HG03571 (cell line): ENCODE data around the gene NTNG2.
"Not testable (repeated sequence)": the region's sequence is repeated elsewhere in the genome, so short reads cannot be mapped to it uniquely, and the experiment has no call there.

Source experiments
- ATAC-seq: cut with Tn5 transposase; IDR thresholded peaks from one replicate; pipeline ENCODE4 v1.9.1; 2021; ENCODE audit not compliant: unreplicated experiment

The NTNG2 gene, protein sequence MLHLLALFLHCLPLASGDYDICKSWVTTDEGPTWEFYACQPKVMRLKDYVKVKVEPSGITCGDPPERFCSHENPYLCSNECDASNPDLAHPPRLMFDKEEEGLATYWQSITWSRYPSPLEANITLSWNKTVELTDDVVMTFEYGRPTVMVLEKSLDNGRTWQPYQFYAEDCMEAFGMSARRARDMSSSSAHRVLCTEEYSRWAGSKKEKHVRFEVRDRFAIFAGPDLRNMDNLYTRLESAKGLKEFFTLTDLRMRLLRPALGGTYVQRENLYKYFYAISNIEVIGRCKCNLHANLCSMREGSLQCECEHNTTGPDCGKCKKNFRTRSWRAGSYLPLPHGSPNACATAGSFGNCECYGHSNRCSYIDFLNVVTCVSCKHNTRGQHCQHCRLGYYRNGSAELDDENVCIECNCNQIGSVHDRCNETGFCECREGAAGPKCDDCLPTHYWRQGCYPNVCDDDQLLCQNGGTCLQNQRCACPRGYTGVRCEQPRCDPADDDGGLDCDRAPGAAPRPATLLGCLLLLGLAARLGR

DNA sequence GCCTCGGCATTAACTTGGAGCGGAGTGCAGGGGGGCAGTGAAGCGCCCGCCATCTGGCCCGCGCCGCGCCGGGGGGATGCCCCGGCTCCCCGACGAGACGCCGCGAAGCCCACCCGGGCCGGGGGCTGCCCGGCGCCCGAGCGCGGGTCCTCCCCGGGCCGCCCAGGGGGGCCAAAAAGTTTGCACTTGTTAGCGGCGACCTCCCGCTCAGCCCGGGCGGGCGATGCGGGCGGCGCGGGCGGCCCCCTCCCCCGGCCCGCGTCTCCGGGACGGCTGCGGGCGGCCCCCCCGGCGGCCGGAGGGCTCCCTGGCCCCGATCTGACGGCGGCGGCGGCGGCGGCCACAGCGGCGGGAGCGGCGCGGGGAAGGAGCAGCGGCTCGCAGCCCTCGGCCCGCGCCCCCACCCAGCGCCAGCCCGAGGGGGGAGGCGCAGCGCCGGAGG lies at the start of gene NTNG2:
Gene NTNG2 (plus strand): TSS at position 316 of the 442 bp plus-strand sequence. CDS start 4,774 bp downstream, outside the sequence.
- no peak for ATAC-seq

DNA sequence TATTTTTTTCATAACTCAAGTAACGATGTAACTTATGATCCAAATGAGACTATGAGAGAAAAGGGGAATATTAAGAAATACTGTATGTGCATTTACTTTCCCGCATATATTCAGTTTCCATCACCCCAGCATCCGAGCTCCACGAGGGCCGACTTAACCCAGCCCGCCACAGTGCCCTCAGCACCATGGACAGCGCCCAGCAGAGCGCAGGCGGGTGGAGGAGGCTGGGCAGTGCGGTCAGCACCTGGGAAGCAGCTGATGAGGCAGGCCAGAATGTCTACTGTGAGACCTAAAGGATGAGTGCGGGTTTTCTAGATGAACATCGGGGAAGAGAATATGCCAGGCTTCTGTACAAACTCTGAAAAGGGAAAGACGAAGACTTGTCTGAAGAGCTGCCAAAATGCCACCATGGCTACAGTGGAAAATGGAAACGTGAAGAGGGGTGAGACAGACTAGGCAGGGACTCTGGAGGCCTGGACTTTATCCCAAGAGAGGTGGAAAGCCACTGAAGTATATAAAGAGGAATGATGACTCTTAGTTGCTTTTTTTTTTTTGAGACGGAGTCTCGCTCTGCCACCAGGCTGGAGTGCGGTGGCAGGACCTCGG lies 47.7 kb upstream of the NTNG2 start:
- no peak for ATAC-seq

DNA sequence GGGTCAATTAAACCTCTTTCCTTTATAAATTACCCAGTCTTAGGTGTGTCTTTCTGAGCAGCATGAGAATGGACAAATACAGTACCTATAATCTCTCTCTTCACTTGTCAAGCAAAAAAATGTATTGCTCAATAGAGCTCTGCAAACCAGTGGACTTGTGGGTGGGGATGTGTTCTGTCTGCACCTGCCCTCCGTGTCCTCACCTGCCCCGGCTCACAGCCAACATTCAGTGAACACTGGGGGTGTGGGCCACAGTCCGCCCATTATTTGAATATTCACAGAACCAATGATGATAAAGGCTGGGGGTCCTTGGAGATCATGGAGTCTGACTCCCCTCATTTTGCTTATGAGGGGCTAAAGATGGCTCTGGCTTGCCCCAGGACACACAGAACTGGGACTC lies 45.3 kb upstream of the NTNG2 start:
- no peak for ATAC-seq

DNA sequence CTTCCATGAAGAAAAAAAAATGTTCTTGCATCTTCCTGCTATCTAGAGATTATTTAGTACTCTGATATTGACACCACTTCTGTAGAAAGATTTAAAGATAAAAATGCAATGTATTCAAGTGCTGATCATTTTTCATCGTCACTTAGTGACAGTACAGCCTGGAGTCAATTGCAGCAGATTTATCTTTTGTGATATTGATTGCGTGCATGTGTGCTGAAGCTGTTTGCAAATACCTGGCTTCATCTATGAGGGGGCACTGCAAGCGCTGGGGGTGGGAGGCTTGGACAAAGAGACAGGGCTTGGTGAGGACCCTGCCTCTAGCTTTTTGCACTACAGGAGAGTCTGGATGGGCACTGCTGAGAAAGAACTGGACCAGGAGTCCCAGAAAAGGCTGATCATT lies 44.2 kb upstream of the NTNG2 start:
- no peak for ATAC-seq

DNA sequence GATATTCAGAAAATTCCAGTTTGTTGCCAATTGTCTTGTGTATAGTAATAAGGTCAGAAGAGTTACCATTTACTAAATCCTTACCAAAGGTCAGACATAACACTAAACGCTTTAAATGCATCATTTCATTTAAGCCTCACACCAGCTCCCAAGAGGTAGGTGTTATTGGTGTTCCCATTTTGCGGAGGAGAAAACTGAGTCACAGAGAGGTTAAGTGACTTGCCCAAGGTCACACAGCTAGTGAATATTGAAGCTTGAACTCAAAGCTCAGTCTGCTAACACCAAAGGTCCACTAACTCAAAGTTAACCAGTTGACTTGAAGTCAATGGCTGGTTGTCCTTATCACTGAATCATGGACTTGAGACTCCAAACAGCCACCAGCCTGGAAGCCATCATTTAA lies 40.8 kb upstream of the NTNG2 start:
- ATAC-seq = no peak

DNA sequence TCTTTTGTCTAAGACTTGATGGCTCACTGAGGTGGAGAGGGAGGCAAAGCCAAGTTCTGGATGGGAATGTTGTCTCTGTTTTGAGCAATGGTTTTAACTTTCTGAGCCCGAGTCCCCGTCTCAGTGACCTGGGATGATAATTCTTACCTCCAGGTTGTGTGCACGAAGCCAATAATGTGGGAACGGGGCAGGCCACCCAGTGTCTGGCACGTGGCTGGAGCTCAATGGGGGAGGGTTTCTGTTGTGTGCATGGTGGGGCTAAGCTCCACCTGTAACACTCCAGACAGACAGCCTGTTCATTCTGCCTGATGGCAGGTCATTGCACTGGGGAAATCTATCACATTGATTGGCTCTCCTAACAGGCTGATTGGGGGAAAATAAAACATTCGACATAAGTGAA lies 37.1 kb upstream of the NTNG2 start:
- ATAC-seq = no peak

DNA sequence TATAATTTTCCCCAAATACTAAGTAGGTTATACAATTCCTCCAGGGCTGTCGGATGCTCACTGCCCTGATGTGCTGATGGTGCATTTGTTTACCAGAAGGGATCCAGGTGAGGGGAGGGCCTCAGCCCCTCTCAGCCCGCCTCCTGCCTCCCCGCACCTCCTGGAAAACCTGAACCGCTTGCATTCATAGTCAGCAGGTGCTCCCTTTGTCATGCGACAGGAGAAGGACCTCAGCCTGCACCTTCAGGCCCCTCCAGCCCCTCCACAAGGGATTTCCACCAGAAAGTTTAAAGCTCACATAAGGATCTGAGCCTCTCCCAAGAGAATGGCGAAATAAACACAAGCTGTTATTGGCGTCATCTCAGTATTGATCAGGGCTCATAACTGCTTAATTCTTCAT lies 36.5 kb upstream of the NTNG2 start:
- ATAC-seq = no peak

DNA sequence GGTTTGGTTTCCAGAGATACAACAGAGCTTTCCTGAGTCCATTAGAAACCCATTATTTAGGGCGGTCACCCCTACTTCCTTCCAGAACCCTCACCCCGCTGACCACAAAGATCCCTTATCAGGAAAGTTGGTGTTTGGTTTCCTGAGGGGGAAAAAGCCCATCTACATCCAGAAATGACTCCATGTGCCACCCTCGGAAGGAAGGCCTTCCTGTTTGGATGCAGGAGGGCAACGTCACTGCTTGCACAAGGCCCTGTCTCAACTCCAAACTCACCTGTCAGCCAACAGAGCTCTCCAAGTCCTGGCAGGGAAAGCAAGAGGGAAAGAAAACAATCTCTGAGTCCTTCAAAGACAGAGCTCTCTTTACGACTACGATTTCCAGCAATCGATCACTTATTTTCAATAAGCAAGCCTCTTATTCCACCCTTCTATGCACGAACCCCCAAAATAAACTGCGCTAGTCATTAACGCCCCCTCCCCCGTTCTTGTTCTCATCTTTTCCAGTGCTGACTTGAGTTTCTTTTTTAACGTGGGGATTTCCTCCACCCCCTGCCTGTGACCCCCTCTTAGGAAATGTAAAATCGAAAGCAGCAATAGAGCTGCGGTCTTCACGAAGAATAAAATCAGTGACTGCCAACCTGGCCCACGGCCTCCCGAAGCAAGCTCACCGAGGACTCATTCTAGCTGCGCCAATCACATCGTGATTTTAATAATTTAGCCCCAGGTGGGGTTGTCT lies 35.7 kb upstream of the NTNG2 start:
- no peak for ATAC-seq

DNA sequence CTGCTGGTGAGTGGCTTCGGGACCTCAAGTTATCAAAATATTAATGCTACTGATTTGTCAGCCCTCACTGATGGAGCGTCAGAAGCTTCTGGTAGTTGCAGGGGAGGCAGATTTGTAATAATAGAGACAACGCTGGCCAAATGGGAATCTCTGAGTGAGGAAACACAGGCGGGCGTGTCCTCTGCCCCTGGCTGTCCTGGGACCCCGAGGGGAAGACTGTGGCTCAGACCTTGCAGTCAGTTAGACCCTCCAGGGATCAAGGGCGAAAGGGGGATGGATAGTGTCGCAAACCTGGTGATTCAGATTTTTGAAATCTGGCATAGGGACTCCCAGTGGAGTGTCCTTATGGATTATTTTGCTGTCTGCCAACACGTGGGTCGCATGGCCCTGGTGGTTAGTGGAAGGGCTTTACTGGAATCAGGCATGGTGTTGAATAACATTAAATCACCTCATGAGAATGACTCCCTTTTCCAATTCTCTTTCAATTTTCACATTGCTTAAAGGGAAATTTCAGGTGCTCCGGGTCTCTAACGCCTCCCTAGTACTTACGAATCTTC lies 35.1 kb upstream of the NTNG2 start:
- no peak for ATAC-seq

DNA sequence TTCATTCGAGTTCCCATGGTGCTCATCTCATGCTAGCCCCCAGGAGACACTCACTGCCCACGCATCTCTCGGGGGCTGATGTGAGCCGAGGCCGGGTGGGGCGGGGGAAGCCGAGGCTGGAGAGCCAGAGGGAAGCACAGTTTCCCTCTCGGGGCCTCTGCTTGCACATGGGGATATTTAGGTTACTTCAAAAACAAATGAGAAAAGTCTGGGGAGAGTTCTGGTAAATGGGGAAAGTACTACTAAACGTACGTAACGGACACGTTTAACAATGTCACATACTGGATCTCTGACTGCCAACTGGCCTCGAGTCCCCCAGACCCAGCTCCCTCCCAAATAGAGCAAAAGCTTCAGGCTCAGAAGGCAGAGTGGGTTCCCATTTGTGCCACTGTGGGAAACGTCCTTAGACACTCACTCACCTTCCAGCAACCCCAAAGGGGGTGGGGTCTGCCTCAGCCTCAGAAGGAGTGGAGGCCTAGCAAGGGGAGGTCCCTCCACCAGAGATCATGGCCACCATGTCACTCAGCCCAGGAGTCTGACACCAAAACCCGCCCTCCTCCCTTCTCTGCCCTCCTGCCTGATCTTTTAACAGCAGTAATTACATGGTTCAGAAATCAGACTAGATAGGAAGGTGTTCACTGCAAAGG lies 33.8 kb upstream of the NTNG2 start:
- ATAC-seq = no peak

DNA sequence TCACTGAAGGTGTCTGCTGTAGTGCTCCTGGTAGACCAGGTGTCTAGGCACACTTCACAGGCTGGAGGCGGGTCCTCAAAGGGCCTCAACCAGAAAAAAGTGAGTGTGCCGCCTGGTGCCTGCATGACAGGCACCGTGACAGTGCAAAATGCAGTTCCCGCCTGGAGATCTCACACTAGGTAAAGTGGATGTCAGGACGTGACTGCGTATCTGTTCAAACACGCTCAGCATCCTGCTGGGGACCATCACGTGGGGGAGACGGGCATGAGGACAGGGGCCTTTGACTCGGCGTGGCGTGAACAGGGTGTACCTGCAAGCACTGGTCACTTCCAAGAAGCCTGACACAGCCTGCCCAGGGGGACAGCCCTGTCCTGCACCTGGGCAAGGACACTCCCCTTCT lies 32.3 kb upstream of the NTNG2 start:
- no peak for ATAC-seq

DNA sequence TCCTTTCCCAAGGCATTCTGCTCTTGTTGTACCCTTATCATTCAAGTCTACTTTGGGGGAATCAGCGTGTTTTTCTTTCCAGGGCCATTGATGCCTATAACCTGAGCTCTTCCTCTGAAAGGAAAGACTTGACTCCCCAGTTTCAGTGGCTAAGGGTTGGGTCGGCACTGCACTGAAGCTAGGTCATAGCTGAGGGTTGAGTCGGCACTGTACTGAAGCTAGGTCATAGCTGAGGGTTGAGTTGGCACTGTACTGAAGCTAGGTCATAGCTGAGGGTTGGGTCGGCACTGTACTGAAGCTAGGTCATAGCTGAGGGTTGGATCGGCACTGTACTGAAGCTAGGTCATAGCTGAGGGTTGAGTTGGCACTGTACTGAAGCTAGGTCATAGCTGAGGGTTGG lies 27.8 kb upstream of the NTNG2 start:
- not testable (repeated sequence) for ATAC-seq

DNA sequence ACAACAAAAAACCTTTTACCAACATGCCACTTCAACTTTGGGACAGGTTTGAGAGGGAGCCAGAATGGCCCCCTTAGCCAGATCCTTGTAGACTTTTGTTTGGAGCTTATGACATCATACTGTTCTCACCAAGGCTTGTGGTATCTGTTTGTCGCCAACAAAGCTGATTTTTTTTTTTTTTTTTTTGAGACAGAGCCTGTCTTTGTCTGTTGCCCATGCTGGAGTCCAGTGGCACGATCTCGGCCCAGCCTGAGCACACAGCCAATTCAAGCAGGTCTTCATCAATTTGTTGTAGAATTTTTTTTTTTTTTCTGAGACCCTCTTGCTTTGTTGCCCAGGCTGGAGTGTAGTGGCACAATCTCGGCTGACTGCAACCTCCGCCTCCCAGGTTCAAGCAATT lies 26.4 kb upstream of the NTNG2 start:
- ATAC-seq = no peak

DNA sequence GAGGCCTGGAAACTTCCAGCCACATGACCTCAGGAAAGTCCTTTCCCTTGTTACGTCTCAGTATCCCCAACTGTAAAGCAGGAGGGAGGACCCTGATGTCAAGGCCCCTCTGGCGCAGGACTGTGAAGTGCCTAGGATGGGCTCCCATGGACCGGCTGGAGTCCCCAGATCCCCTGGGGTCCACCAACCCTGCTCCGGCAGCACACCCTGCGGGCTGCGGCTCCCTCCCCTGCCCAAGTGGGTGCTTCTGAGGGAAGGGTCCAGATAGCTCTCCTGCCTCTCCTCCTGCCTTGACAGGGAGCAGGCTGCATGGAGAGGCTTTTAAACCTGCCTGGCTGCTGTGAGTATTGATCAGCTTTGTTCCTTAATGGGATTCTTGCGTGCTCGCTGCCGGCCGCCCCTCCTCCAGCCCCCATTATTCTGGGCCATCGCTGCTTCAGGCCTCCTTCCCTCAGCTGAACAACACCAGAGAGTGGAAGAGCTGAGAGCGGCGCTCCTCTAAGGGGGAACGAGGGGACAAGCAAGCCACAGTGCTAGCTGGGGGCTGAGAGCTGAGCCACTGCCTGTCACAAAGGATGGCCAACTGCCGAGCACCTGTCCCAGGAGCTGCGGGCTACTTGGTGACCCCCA lies 25.6 kb upstream of the NTNG2 start:
- no peak for ATAC-seq

DNA sequence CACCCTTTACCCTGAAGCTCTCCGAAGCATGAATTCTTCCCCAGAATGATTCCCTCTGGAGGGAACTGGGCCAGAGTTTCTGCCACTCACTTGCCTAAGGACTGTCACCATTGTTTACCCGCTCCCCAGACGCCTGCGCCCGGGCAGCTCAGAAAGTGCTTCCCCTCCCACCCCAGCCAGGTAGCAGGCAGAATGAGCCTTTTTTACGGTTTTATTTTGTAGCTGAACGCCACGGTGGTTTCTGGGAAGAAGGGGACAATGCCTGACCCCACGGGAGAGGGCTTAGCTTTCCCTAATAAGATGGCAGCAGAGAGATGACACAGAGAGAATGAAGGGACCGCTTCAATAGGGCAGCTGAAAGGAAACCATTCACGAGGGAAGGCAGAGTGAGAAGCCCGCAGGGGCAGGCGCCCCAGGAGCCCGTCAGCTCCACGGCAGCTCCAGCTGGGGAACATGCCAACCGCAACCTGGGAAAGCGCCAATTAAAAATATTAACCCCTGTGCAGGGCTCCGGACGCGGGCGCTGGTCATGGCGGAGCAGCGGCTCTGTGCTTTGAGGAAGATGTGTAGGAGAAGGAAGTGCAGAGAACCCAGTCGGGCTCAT lies 20.4 kb upstream of the NTNG2 start:
- no peak for ATAC-seq

DNA sequence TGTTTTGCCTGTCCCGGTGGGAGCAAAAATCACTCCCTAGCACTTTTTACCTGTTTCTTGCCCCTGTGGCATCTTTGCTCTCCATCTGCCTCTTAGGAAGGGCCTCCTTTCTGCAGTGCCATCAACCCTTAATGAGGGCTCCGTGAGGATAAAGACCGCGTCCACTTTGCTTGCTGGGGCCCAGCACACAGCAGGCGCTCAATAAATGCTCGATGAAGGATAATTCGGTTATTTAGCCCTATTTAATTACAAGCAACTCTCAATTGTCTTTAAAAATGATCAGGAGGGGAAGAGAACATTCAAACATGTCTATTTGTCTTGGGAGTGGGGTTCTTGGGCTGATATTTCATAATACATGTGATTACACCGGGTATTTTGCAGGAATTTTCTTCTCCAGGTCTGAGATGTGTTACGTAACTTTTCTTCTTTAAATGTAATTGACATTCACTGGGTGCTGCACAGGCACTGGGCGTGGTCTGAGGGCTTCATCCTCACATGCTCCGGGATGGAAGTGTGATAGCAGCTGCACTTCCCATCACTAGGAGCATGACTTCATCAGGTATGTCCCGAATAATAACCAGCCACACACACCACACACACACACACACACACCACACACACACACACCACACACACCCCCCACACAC lies 19.8 kb upstream of the NTNG2 start:
- no peak for ATAC-seq

DNA sequence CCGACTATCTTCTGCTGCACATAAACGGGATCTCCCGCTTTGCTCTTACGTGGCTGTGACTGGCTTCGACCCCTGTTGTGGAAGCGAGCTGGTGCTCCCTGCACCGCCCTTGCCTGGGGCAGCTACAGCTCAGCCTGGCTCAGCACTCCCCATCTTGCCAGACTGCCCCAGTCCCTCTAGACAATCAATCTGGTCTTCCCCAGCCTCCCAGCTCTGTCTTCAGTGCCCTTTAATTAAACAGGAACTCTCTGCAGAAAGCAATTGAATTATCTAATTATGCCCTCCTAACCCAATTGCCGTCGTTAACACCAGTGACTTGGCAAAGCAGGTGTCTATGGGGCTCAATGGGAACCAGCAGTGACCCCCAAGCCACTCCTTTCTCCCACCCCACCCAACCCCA lies 18.9 kb upstream of the NTNG2 start:
- ATAC-seq = no peak

DNA sequence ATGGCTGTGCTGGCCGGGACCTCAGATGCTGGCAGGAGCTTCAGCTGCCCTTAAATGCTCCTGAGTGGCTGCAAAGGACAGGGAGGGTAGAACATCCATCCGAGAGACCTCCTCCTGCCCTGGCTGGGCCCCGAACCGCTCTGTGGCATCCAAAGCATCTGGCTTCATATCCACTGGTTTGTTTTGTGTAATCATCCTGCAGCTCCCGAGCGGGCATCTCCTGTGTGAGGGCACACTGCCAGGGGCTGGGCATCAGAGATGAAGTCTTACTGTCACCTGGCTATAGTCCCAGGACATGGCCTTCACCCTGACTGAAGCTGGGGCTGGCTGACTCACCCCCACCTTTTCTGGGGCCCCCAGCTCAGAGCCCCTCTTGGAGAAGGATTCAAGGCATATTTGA lies 18.5 kb upstream of the NTNG2 start:
- ATAC-seq = no peak

DNA sequence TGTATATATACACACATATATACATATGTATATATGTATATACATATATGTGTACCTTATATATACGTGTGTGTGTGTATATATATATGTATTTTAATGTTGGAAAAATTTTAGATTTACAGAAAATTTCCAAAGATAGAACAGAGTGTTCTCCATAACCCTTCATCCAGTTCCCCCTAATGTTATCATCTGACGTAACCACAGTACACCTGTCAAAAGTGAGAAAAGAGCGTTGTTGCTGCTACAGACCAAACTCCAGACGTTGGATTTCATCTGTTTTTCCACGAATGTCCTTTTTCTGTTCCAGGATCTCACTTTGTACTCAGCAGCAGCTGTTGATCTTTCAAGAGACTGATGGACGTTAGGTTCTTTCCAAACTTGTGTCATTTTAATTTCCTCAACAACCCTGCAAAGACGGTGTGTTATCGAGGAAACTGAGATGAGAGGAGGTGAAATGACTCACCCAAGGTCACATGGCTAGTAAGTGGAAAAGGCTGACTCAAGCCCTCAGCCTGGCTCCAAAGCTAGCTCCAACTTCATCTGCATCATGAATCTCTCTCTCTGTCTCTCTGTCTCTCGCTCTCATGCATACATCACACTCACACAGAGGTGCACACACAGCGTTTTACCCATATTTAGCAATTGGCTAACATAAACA lies 17.0 kb upstream of the NTNG2 start:
- ATAC-seq = no peak
